Fibroblast of lung (primary cell): Measurements from ENCODE around the gene CRMP1. TPM values are rescaled to one million over a fixed set of nuclear protein-coding genes. Genes with fewer than 3 reads are reported as not detected.

Source experiments
- DNase-seq, 2 donors: peaks; one replicate each; pipeline versions ENCODE4 v3.0.0 to v3.0.0-alpha.2; 2010; ENCODE audit warnings: low read depth in 2 of 2
- H2AFZ ChIP-seq: 2 replicates; pipeline ENCODE4 v1.5.1; 2012; ENCODE audit warnings: low read length, control low read depth, inconsistent platforms
- H3K27ac ChIP-seq: 2 replicates; pipeline ENCODE4 v1.5.1; 2011; ENCODE audit warnings: low read length, control low read depth; ENCODE audit not compliant: insufficient read depth
- H3K27me3 ChIP-seq: 2 replicates; pipeline ENCODE4 v1.5.1; 2011; ENCODE audit warnings: mild to moderate bottlenecking, low read length; ENCODE audit not compliant: control insufficient read depth, insufficient read depth
- H3K36me3 ChIP-seq: 2 replicates; pipeline ENCODE4 v1.5.1; 2011; ENCODE audit warnings: low read length; ENCODE audit not compliant: control insufficient read depth, insufficient read depth
- H3K4me1 ChIP-seq: 2 replicates; pipeline ENCODE4 v1.5.1; 2011; ENCODE audit warnings: low read length; ENCODE audit not compliant: control insufficient read depth, insufficient read depth; ENCODE audit errors: extremely low read depth
- H3K4me2 ChIP-seq: 2 replicates; pipeline ENCODE4 v1.5.1; 2011; ENCODE audit warnings: low read length, control low read depth; ENCODE audit not compliant: insufficient read depth; ENCODE audit errors: extremely low read depth
- H3K4me3 ChIP-seq, 4 experiments: fragments of 200-600 bp in 1 of 4; sonication (generic) in 1 of 4; replicated peaks in 1 of 4; 2 replicates each; pipeline ENCODE4 v1.5.1; 2011 to 2016; ENCODE audit warnings: low read length in 4 of 4, low read depth in 3 of 4, mild to moderate bottlenecking in 3 of 4, control low read depth in 2 of 4, inconsistent platforms in 1 of 4, mixed read lengths in 1 of 4; ENCODE audit not compliant: insufficient read depth in 1 of 4; ENCODE audit errors: control extremely low read depth in 1 of 4
- H3K79me2 ChIP-seq: 2 replicates; pipeline ENCODE4 v1.5.1; 2012; ENCODE audit warnings: mild to moderate bottlenecking, low read length, inconsistent platforms; ENCODE audit not compliant: control insufficient read depth, insufficient read depth
- H3K9ac ChIP-seq: 2 replicates; pipeline ENCODE4 v1.5.1; 2011; ENCODE audit warnings: mild to moderate bottlenecking, low read length, control low read depth; ENCODE audit not compliant: insufficient read depth
- H3K9me3 ChIP-seq: 2 replicates; pipeline ENCODE4 v1.5.1; 2012; ENCODE audit warnings: low read depth, low read length; ENCODE audit not compliant: control insufficient read depth, insufficient read depth
- H4K20me1 ChIP-seq: 2 replicates; pipeline ENCODE4 v1.5.1; 2011; ENCODE audit warnings: low read length; ENCODE audit not compliant: control insufficient read depth, insufficient read depth; ENCODE audit errors: extremely low read depth
- CTCF ChIP-seq, 2 donors: IDR thresholded peaks in 1 of 2; conservative IDR thresholded peaks in 1 of 2; 1 replicate in 1 of 2; 2 replicates in 1 of 2; pipeline ENCODE4 v1.5.1; 2011 to 2012; ENCODE audit warnings: low read length in 2 of 2, control low read depth in 1 of 2, inconsistent platforms in 1 of 2, low read depth in 1 of 2, mild to moderate bottlenecking in 1 of 2
- EZH2 ChIP-seq: IDR thresholded peaks from 2 replicates; pipeline ENCODE4 v1.5.1; 2012; ENCODE audit warnings: low read length, control low read depth, mild to moderate bottlenecking; ENCODE audit errors: missing control alignments
- polyA plus RNA-seq, 2 donors: library from polyadenylated mRNA; depleted of rRNA in 1 of 2; stranded (reverse) in 1 of 2; unstranded in 1 of 2; fragments of >200 nt; gene quantifications; 2 replicates each; pipeline ENCODE4 v1.2.1, GENCODE V29; 2011 to 2012; ENCODE audit warnings: missing spikeins in 1 of 2
- total RNA-seq: library from RNA; depleted of rRNA; stranded (reverse); fragments of >200 nt; gene quantifications from 2 replicates; pipeline ENCODE4 v1.2.1, GENCODE V29; 2014

Gene CRMP1
- total and polyA plus RNA-seq, 2 donors (not counting 1 experiment from before 2014, with no cell fraction given), result 0.33 to 2.7 TPM

- no peaks in the 10 kb centered on the region for H3K9me3 ChIP-seq
- no peak overlapping the region for H3K4me2 ChIP-seq
- H3K27me3 ChIP-seq, result no peaks in the 10 kb centered on the region
- TF ChIP-seq EZH2 (no peak), CTCF (conservative IDR thresholded peaks at IDR 0.05 in 1 of 2, IDR thresholded peaks at IDR 0.05 in 1 of 2; ENCODE audit: low read depth in 1 of 2, low read length in 2 of 2) (no peak)
- no peaks in the 10 kb centered on the region for H3K79me2 ChIP-seq
- no peaks in the 10 kb centered on the region for H4K20me1 ChIP-seq
- no peak overlapping the region for H3K4me3 ChIP-seq
- H2AFZ ChIP-seq, result no peak overlapping the region
- H3K9ac ChIP-seq, result no peak overlapping the region
- no peak for DNase-seq
- H3K36me3 ChIP-seq, result peaks cover 9% of the 10 kb centered on the region
- H3K4me1 ChIP-seq, result no peaks in the 10 kb centered on the region
- no peak overlapping the region for H3K27ac ChIP-seq
Observed at GRCh38 chr4:5815641-5816040, 77.2 kb downstream of the CRMP1 start.

- Histone ChIP-seq H3K9me3 (no peaks in the 10 kb centered on the region), H3K36me3 (peaks cover 11% of the 10 kb centered on the region), H4K20me1 (no peaks in the 10 kb centered on the region), H3K27ac (no peak overlapping the region), H3K9ac (no peak overlapping the region), H3K4me1 (no peaks in the 10 kb centered on the region), H3K4me3 (no peak overlapping the region), H3K79me2 (no peaks in the 10 kb centered on the region), H3K27me3 (no peaks in the 10 kb centered on the region), H3K4me2 (no peak overlapping the region), H2AFZ (no peak overlapping the region)
- no peak for TF ChIP-seq CTCF (conservative IDR thresholded peaks at IDR 0.05 in 1 of 2, IDR thresholded peaks at IDR 0.05 in 1 of 2; ENCODE audit: low read depth in 1 of 2, low read length in 2 of 2)
- TF ChIP-seq EZH2, result no peak
- no peak for DNase-seq
Observed at GRCh38 chr4:5814421-5814820, 78.5 kb downstream of the CRMP1 start.

- Histone ChIP-seq H3K4me2 (no peak overlapping the region), H3K27me3 (no peaks in the 10 kb centered on the region), H3K9ac (no peak overlapping the region), H4K20me1 (no peaks in the 10 kb centered on the region), H3K9me3 (no peaks in the 10 kb centered on the region), H3K27ac (no peak overlapping the region), H2AFZ (no peak overlapping the region), H3K4me3 (no peak overlapping the region), H3K4me1 (no peaks in the 10 kb centered on the region), H3K36me3 (peaks cover 13% of the 10 kb centered on the region), H3K79me2 (no peaks in the 10 kb centered on the region)
- no peak for DNase-seq
- TF ChIP-seq CTCF (conservative IDR thresholded peaks at IDR 0.05 in 1 of 2, IDR thresholded peaks at IDR 0.05 in 1 of 2; ENCODE audit: low read depth in 1 of 2, low read length in 2 of 2), result no peak
- TF ChIP-seq EZH2, result no peak
Observed at GRCh38 chr4:5813882-5814255, 79.0 kb downstream of the CRMP1 start.
